ENCODE measurements around the gene KRT17. TPM values are rescaled to one million over a fixed set of nuclear protein-coding genes. Genes with fewer than 3 reads are reported as not detected.
"Not testable (repeated sequence)": the region's sequence is repeated elsewhere in the genome, so short reads cannot be mapped to it uniquely, and the experiment has no call there.

Gene KRT17
- total RNA-seq, 2 experiments from 2014 or later: not detected

DNA sequence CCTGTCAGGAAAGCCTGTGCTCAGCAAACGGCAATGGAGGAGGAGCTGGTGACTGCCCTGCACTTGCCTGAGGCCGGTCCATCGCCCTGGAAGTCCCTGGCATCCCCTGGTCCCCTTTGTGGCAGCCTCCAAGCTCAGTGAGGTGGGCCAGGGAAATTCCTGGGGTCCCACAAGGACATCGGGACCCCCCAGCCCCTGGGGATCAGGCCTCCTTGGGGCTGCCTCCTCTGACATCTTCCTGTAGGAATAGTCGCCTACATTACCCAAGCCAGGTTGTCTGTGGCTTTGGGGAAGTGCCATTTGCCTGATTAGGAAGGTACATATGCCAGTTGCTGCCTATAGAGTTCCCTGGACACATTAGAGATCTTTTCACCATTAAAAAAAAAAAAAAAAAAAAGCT lies 45.4 kb downstream of the KRT17 start:
- Mint-ChIP-seq H3K27ac (no peak overlapping the region), H3K4me3 (no peak overlapping the region)
- POLR2A ChIA-PET: no interaction called here

DNA sequence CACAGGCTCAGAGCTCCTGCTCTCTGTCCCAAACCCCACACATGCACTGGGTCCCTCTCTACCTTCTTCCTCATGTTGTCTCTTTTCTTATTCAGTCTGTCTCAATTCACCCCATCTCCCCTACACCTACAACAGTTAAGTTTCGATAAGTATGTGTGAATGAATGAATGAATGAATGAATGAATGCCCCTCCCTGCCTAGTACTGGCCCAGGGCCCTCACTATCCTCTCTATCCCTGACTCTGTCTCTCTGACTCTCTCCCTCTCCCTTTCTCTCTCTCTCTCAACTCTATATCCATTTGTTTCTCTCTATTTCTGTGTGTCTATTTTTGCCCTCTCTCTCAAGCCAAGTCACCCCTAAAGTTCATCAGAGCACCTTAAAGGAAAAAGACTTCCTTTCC lies 45.8 kb downstream of the KRT17 start:
- no peaks in the 10 kb centered on the region for H3K4me1 Mint-ChIP-seq (ENCODE audit: low read depth)
- DNase-seq (no peak), ATAC-seq (no peak)
- ChIA-PET CTCF (interaction anchor here (1.0 to 2.5 kb wide), 6 partner anchors 8 to 70 kb away, joined by 3 to 16 read pairs (median 6); no protein-coding TSS in a partner anchor), POLR2A (interaction anchor here (0.6 kb wide), 1 partner anchor 21 kb away, joined by 4 read pairs; no protein-coding TSS in a partner anchor)
- no peaks in the 10 kb centered on the region for H3K36me3 Mint-ChIP-seq (ENCODE audit: low read depth)
- TF ChIP-seq, protein P1, sequence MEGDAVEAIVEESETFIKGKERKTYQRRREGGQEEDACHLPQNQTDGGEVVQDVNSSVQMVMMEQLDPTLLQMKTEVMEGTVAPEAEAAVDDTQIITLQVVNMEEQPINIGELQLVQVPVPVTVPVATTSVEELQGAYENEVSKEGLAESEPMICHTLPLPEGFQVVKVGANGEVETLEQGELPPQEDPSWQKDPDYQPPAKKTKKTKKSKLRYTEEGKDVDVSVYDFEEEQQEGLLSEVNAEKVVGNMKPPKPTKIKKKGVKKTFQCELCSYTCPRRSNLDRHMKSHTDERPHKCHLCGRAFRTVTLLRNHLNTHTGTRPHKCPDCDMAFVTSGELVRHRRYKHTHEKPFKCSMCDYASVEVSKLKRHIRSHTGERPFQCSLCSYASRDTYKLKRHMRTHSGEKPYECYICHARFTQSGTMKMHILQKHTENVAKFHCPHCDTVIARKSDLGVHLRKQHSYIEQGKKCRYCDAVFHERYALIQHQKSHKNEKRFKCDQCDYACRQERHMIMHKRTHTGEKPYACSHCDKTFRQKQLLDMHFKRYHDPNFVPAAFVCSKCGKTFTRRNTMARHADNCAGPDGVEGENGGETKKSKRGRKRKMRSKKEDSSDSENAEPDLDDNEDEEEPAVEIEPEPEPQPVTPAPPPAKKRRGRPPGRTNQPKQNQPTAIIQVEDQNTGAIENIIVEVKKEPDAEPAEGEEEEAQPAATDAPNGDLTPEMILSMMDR (IDR thresholded peaks at IDR 0.05): no peak
- no peaks in the 10 kb centered on the region for H3K9me3 Mint-ChIP-seq
- no peak overlapping the region for H3K4me3 Mint-ChIP-seq
- no peak overlapping the region for H3K27ac Mint-ChIP-seq
- peaks cover 38% of the 10 kb centered on the region for H3K27me3 Mint-ChIP-seq
- intact Hi-C loops (cut with micrococcal nuclease): no loop called here

More for the DNA sequence above, 45.4 kb downstream of the KRT17 start:
- H3K4me1 Mint-ChIP-seq (ENCODE audit: low read depth): no peaks in the 10 kb centered on the region
- ATAC-seq: no peak
- TF ChIP-seq, protein P1 (IDR thresholded peaks at IDR 0.05): no peak
- peaks cover 38% of the 10 kb centered on the region for H3K27me3 Mint-ChIP-seq
- H3K9me3 Mint-ChIP-seq: no peaks in the 10 kb centered on the region
- no peak for DNase-seq
- CTCF ChIA-PET: interaction anchor here (0.9 to 2.5 kb wide), 9 partner anchors 8 to 88 kb away, joined by 3 to 16 read pairs (median 5); partner anchors contain the start of gene KRT19
- intact Hi-C loops (cut with micrococcal nuclease): no loop called here
- H3K36me3 Mint-ChIP-seq (ENCODE audit: low read depth): no peaks in the 10 kb centered on the region

DNA sequence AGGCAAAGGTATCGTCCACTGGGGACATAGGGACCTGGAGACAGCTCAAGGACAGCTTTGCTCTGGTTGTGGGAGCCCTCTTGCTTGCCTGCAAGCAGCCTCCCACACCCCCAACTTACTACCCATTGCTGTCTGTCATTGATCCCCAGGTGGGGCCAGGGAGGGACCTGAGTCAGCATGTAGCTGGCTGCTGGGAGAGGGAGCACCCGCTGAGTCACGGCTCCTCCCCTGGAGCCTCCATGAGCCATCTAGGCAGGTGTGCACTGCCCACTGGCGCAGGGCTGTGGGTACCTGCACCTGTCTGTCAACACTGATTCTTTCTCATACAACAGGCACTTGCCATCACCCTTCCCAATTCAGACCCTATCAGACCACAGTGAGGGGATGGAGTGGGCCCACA lies 47.6 kb downstream of the KRT17 start:
- H3K9me3 Mint-ChIP-seq; H3K4me3 Mint-ChIP-seq; H3K4me1 Mint-ChIP-seq (ENCODE audit: low read depth); POLR2A ChIA-PET; H3K27ac Mint-ChIP-seq; DNase-seq; H3K36me3 Mint-ChIP-seq (ENCODE audit: low read depth); intact Hi-C loops (cut with micrococcal nuclease); ATAC-seq: not testable (repeated sequence)
- peaks cover 42% of the 10 kb centered on the region for H3K27me3 Mint-ChIP-seq
- CTCF ChIA-PET: interaction anchor here (2.0 kb wide), 1 partner anchor 71 kb away, joined by 8 read pairs; no protein-coding TSS in a partner anchor

DNA sequence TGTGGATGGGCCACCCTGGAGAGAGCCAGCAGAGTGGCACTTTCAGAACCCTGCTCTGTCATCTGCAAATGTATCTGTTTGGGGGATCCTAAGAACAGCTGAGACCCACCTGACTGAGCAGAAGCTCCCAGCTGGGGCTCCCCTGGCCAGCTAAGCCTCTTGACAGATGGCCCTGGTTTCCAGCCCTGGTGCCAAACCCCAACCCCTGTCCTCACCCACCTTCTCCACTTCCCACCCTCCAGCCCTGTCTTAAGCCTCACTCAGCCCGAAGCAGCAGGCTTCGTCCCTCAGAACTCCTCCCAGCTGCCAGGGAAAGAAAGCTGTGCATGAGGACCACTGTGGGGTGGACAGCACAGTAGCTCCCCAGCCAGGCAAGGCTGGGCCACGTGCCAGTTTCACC lies 49.0 kb downstream of the KRT17 start:
- DNase-seq: no peak
- ChIA-PET POLR2A (no interaction called here), CTCF (interaction anchor here (0.9 to 2.0 kb wide), 3 partner anchors 73 to 90 kb away, joined by 3 to 8 read pairs (median 3); no protein-coding TSS in a partner anchor)
- Mint-ChIP-seq H3K9me3 (no peaks in the 10 kb centered on the region), H3K27me3 (peaks cover 41% of the 10 kb centered on the region), H3K27ac (no peak overlapping the region), H3K4me1 (ENCODE audit: low read depth) (no peaks in the 10 kb centered on the region), H3K4me3 (no peak overlapping the region), H3K36me3 (ENCODE audit: low read depth) (no peaks in the 10 kb centered on the region)
- intact Hi-C loops (cut with micrococcal nuclease): no loop called here
- TF ChIP-seq, protein P1 (IDR thresholded peaks at IDR 0.05): no peak
- ATAC-seq: no peak

DNA sequence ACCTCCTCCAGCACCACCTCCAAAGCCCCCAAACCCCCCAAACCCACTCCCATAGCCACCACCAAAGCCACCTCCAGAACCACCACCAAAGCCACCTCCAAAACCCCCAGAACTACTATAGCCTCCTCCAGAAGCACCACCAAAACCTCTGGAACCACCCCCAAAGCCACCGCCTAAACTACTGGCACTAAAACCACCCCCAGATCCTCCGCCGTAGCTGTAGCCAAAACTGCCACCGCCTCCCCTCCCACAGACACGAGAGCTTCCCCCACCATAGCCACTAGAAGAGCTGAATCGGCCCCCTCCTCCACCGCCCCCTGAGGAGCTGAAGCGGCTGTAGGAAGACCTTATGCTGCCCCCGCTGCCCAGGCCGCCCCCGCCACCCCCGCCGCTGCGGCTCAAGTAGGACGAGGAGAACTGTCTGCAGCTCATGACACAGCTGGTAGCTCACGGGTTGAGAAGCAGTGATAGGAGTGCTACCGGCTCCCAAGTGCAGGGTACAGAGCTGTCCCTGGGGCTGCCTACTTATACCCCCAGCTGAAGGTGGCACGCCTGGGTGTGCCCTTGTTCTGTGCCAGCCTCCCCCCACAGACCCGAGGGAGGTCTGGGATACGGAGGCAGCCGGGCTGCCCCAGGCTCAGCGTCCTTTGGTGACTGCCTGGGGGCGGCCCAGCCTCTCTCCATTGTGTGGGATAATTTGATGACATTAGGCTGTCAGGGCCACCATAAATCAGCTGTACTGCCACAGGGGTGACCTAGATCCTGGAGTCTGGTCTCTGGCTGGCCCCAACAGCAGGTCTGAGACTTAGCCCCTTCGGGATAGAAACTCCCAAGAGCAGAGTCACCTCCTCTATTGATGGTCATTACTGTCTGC lies 52.6 kb downstream of the KRT17 start, which contains the start of gene KRT9:
Gene KRT9, minus strand, starts transcription at position 499 of the 874 bp plus-strand sequence. Its CDS starts 67 bp downstream, at position 432.
- Mint-ChIP-seq H3K4me1 (ENCODE audit: low read depth) (peaks cover 10% of the 10 kb centered on the region), H3K27ac (no peak within 1 kb of the TSS), H3K36me3 (ENCODE audit: low read depth) (no peaks in the 10 kb centered on the region), H3K27me3 (peaks cover 23% of the 10 kb centered on the region), H3K9me3 (peaks cover 9% of the 10 kb centered on the region), H3K4me3 (no peak within 1 kb of the TSS)
- POLR2A ChIA-PET: no interaction called here
- TF ChIP-seq, protein P1 (IDR thresholded peaks at IDR 0.05): no peak
- intact Hi-C loops (cut with micrococcal nuclease): no loop called here
- CTCF ChIA-PET: interaction anchor here (1.2 to 4.1 kb wide), 2 partner anchors 7 to 24 kb away, joined by 3 to 12 read pairs; no protein-coding TSS in a partner anchor
- no peak for ATAC-seq
- DNase-seq: no peak

Other genes starting within 250 kb of the KRT17 start
- not detected for gene KRT34, start 242.3 kb downstream of the KRT17 start, total RNA-seq
- gene KRT31, start 227.0 kb downstream of the KRT17 start, total RNA-seq: not detected
- not detected for gene KRT37, start 200.0 kb downstream of the KRT17 start, total RNA-seq
- not detected for gene KRT38, start 183.6 kb downstream of the KRT17 start, total RNA-seq
- not detected for gene KRT32, start 157.2 kb downstream of the KRT17 start, total RNA-seq
- not detected for gene KRT35, start 143.4 kb downstream of the KRT17 start, total RNA-seq
- not detected for gene KRT36, start 134.7 kb downstream of the KRT17 start, total RNA-seq
- gene KRT13, start 119.0 kb downstream of the KRT17 start, total RNA-seq: not detected
- not detected for gene KRT15, start 105.7 kb downstream of the KRT17 start, total RNA-seq
- gene KRT19, start 96.3 kb downstream of the KRT17 start, total RNA-seq: not detected
- not detected for gene KRT9, start 52.5 kb downstream of the KRT17 start, total RNA-seq
- not detected for gene KRT14, start 37.7 kb downstream of the KRT17 start, total RNA-seq
- gene KRT16, start 11.8 kb downstream of the KRT17 start, total RNA-seq: not detected
- gene EIF1, start 64.3 kb upstream of the KRT17 start, total RNA-seq: 100 to 1,000 TPM; 924 to 930 TPM
- not detected for gene GAST, start 87.8 kb upstream of the KRT17 start, total RNA-seq
- under 1 TPM; 0.07 to 0.09 TPM for gene HAP1, start 110.1 kb upstream of the KRT17 start, total RNA-seq
- 1 to 10 TPM; 1.5 to 1.8 TPM for gene JUP, start 162.1 kb upstream of the KRT17 start, total RNA-seq
- 1 to 10 TPM; 2.6 to 3.2 TPM for gene P3H4, start 187.4 kb upstream of the KRT17 start, total RNA-seq
- gene FKBP10, start 188.4 kb upstream of the KRT17 start, total RNA-seq: 1 to 10 TPM in 1 of 2 experiments, under 1 TPM in 1; 0.74 to 1.2 TPM
- 10 to 100 TPM; 30.5 to 32.3 TPM for gene NT5C3B, start 211.7 kb upstream of the KRT17 start, total RNA-seq
- gene KLHL10, start 213.2 kb upstream of the KRT17 start, total RNA-seq: under 1 TPM in 1 of 2 experiments, not detected in 1; 0.36 TPM
- 10 to 100 TPM; 19.2 to 19.6 TPM for gene KLHL11, start 240.8 kb upstream of the KRT17 start, total RNA-seq